Panc1 (cell line): ENCODE data around the gene STXBP1. TPM values are rescaled to one million over a fixed set of nuclear protein-coding genes. Genes with fewer than 3 reads are reported as not detected.

Source experiments
- ATAC-seq: fragments of 200-7000 bp; cut with Tn5 transposase; 2 replicates; pipeline ENCODE4 v1.9.1; 2020; ENCODE audit warnings: mild to moderate bottlenecking, moderate library complexity
- BruUV-seq: library from RNA; stranded (reverse); fragments of 400-500 nt; replicated peaks from 2 replicates; lab custom pipeline; 2021; lab: Mats Ljungman, UMichigan
- CTCF ChIA-PET: fragments of 300-600 bp; sonication (Branson Sonifier 250); formaldehyde crosslinking; loops from one replicate; lab custom pipeline; 2022; ENCODE audit warnings: antibody characterized with exemption; lab: Charles Lee
- POLR2A ChIA-PET: fragments of 300-600 bp; sonication (Branson Sonifier 250); formaldehyde crosslinking; loops from one replicate; lab custom pipeline; 2022; ENCODE audit warnings: antibody characterized with exemption; lab: Charles Lee
- DNase-seq: peaks from one replicate; pipeline ENCODE4 v3.0.0-alpha.2; 2010; ENCODE audit warnings: low read depth, low spot score
- H3K27ac ChIP-seq: 2 replicates; pipeline ENCODE4 v1.5.1; 2011; ENCODE audit warnings: mild to moderate bottlenecking, low read length, inconsistent platforms
- H3K27me3 ChIP-seq: fragments of 200-500 bp; sonication (Bioruptor generic); 2 replicates; pipeline ENCODE4 v1.6.0; 2014; ENCODE audit warnings: low read length, inconsistent platforms; ENCODE audit not compliant: control insufficient read depth, insufficient read depth
- H3K36me3 ChIP-seq: fragments of 200-500 bp; sonication (Bioruptor generic); 2 replicates; pipeline ENCODE4 v1.5.1; 2014; ENCODE audit warnings: inconsistent platforms, mild to moderate bottlenecking, low read length, moderate library complexity; ENCODE audit not compliant: control insufficient read depth, insufficient read depth
- H3K4me1 ChIP-seq: 2 replicates; pipeline ENCODE4 v1.5.1; 2011; ENCODE audit warnings: inconsistent platforms, mild to moderate bottlenecking, low read length, moderate library complexity; ENCODE audit not compliant: control insufficient read depth, insufficient read depth
- H3K4me3 ChIP-seq, 2 experiments: 2 replicates each; pipeline ENCODE4 v1.5.1; 2011 to 2012; ENCODE audit warnings: low read depth in 2 of 2, low read length in 2 of 2, mild to moderate bottlenecking in 2 of 2, inconsistent platforms in 1 of 2, moderate library complexity in 1 of 2
- H3K9me3 ChIP-seq: fragments of 200-500 bp; sonication (Bioruptor generic); 2 replicates; pipeline ENCODE4 v1.5.1; 2014; ENCODE audit warnings: low read depth, mild to moderate bottlenecking, inconsistent platforms, low read length, moderate library complexity; ENCODE audit not compliant: control insufficient read depth, insufficient read depth
- POLR2AphosphoS5 ChIP-seq: IDR thresholded peaks from 2 replicates; pipeline ENCODE4 v1.6.1; 2012; ENCODE audit warnings: mild to moderate bottlenecking, low read depth, low read length, moderate library complexity
- REST ChIP-seq, 2 experiments: IDR thresholded peaks; 2 replicates each; pipeline ENCODE4 v1.6.1; 2011 to 2012; ENCODE audit warnings: low read depth in 2 of 2, control low read depth in 1 of 2, low read length in 1 of 2, mild to moderate bottlenecking in 1 of 2, moderate library complexity in 1 of 2; ENCODE audit not compliant: insufficient read depth in 1 of 2
- SIN3A ChIP-seq: IDR thresholded peaks from 2 replicates; pipeline ENCODE4 v1.6.1; 2012; ENCODE audit warnings: low read depth, mild to moderate bottlenecking, low read length, moderate library complexity, borderline replicate concordance; ENCODE audit not compliant: insufficient read depth
- TCF7L2 ChIP-seq: IDR thresholded peaks from 2 replicates; pipeline ENCODE4 v1.6.1; 2011; ENCODE audit warnings: mild to moderate bottlenecking, low read depth, low read length, inconsistent platforms
- in situ Hi-C: cut with HindIII; loops from 2 replicates; pipeline ENCODE4 v1.10.0; 2016; ENCODE audit warnings: low sequenced_read_pairs, low pct_unique_long_range_greater_than_20kb
- intact Hi-C: fragments of 100-400 bp; cut with micrococcal nuclease; formaldehyde crosslinking; loops from one replicate; pipeline ENCODE4 v1.10.0; 2022; ENCODE audit not compliant: unreplicated experiment
- total RNA-seq: library from RNA; stranded (reverse); gene quantifications from one replicate; pipeline ENCODE4 v1.2.1, GENCODE V29; 2021; ENCODE audit not compliant: unreplicated experiment
- TF ChIP-seq, protein P1 (sequence below): fragments of 450-650 bp; IDR thresholded peaks from 2 replicates; pipeline ENCODE4 v1.5.1; 2017; ENCODE audit warnings: mild to moderate bottlenecking

Gene STXBP1
- total RNA-seq, 1 experiment from 2014 or later: 67.5 TPM

GRCh38 chr9:127729522-127730256 lies 117.6 kb downstream of the STXBP1 start:
- H3K4me3 ChIP-seq: no peak overlapping the region
- no peaks in the 10 kb centered on the region for H3K4me1 ChIP-seq
- BruUV-seq: no TSS peak
- ATAC-seq (no peak), DNase-seq (no peak)
- ChIA-PET CTCF (interaction anchor here (1.0 kb wide), 1 partner anchor 129 kb away, joined by 7 read pairs; no protein-coding TSS in a partner anchor), POLR2A (interaction anchor here (0.6 kb wide), 1 partner anchor 426 kb away, joined by 9 read pairs; no protein-coding TSS in a partner anchor)
- H3K36me3 ChIP-seq: no peaks in the 10 kb centered on the region
- no peaks in the 10 kb centered on the region for H3K27me3 ChIP-seq
- intact Hi-C loops: loop anchor here (10.0 kb wide), 1 partner anchor 145 kb away; no protein-coding TSS in a partner anchor
- in situ Hi-C loops: no loop called here
- TF ChIP-seq SIN3A (no peak), POLR2AphosphoS5 (no peak), TCF7L2 (no peak), REST (IDR thresholded peaks at IDR 0.05; ENCODE audit: insufficient read depth in 1 of 2, low read depth in 2 of 2, low read length in 1 of 2) (no peak)
- TF ChIP-seq, protein P1, sequence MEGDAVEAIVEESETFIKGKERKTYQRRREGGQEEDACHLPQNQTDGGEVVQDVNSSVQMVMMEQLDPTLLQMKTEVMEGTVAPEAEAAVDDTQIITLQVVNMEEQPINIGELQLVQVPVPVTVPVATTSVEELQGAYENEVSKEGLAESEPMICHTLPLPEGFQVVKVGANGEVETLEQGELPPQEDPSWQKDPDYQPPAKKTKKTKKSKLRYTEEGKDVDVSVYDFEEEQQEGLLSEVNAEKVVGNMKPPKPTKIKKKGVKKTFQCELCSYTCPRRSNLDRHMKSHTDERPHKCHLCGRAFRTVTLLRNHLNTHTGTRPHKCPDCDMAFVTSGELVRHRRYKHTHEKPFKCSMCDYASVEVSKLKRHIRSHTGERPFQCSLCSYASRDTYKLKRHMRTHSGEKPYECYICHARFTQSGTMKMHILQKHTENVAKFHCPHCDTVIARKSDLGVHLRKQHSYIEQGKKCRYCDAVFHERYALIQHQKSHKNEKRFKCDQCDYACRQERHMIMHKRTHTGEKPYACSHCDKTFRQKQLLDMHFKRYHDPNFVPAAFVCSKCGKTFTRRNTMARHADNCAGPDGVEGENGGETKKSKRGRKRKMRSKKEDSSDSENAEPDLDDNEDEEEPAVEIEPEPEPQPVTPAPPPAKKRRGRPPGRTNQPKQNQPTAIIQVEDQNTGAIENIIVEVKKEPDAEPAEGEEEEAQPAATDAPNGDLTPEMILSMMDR: no peak
- no peak overlapping the region for H3K27ac ChIP-seq
- H3K9me3 ChIP-seq: no peaks in the 10 kb centered on the region

- no TSS peak for BruUV-seq
- DNase-seq (no peak), ATAC-seq (no peak)
- ChIA-PET CTCF (no interaction called here), POLR2A (no interaction called here)
- Histone ChIP-seq H3K4me3 (no peak overlapping the region), H3K9me3 (no peaks in the 10 kb centered on the region), H3K27me3 (no peaks in the 10 kb centered on the region), H3K36me3 (no peaks in the 10 kb centered on the region), H3K27ac (no peak overlapping the region), H3K4me1 (no peaks in the 10 kb centered on the region)
- in situ Hi-C loops (no loop called here), intact Hi-C loops (loop anchor here (10.0 kb wide), 1 partner anchor 145 kb away; no protein-coding TSS in a partner anchor)
- no peak for TF ChIP-seq REST (IDR thresholded peaks at IDR 0.05; ENCODE audit: insufficient read depth in 1 of 2, low read depth in 2 of 2, low read length in 1 of 2)
- TF ChIP-seq, protein P1: no peak
- TF ChIP-seq POLR2AphosphoS5: no peak
- TF ChIP-seq SIN3A: no peak
- no peak for TF ChIP-seq TCF7L2
Measured at GRCh38 chr9:127730262-127730661, 118.2 kb downstream of the STXBP1 start.
